Measurements from ENCODE around the gene PGLYRP4. TPM values are rescaled to one million over a fixed set of nuclear protein-coding genes. Genes with fewer than 3 reads are reported as not detected.

PGLYRP4 gene
- total and polyA plus RNA-seq, 2 donors (not counting 1 experiment from before 2014, with no cell fraction given), result not detected

GRCh38 chr1:153309441-153309840 is 39.2 kb downstream of the PGLYRP4 start:
- Histone ChIP-seq H3K79me2 (ENCODE audit: control insufficient read depth, insufficient read depth, low read length) (no peaks in the 10 kb centered on the region), H3K4me1 (ENCODE audit: control insufficient read depth in 2 of 2, insufficient read depth in 2 of 2, low read length in 2 of 2) (no peaks in the 10 kb centered on the region), H3K9ac (ENCODE audit: low read length) (no peak overlapping the region), H3K36me3 (replicated peaks in 1 of 2; ENCODE audit: control extremely low read depth in 1 of 2, control insufficient read depth in 1 of 2, extremely low read depth in 1 of 2, insufficient read depth in 2 of 2, low read length in 1 of 2) (no peaks in the 10 kb centered on the region), H4K20me1 (ENCODE audit: control insufficient read depth, insufficient read depth, low read length, poor library complexity, severe bottlenecking) (no peaks in the 10 kb centered on the region), H3K27ac (ENCODE audit: low read length in 2 of 2) (no peak overlapping the region), H2AFZ (ENCODE audit: insufficient read depth, low read depth, low read length, poor library complexity, severe bottlenecking) (no peak overlapping the region), H3K4me2 (replicated peaks; ENCODE audit: low read depth, low read length, poor library complexity, severe bottlenecking) (no peak overlapping the region), H3K4me3 (ENCODE audit: control extremely low read depth in 1 of 5, extremely low read depth in 1 of 5, insufficient read depth in 1 of 5, low read depth in 2 of 5, low read length in 4 of 5) (no peak overlapping the region), H3K27me3 (replicated peaks in 1 of 4; ENCODE audit: control extremely low read depth in 1 of 4, control insufficient read depth in 3 of 4, insufficient read depth in 4 of 4, low read length in 3 of 4) (peaks cover 0 to 3% (median 0%) of the 10 kb centered on the region in 4 experiments), H3K9me3 (ENCODE audit: control extremely low read depth in 1 of 3, control insufficient read depth in 2 of 3, insufficient read depth in 1 of 3, low read length in 2 of 3) (no peaks in the 10 kb centered on the region)
- Mint-ChIP-seq H3K4me3 (no peak overlapping the region), H3K27me3 (peaks cover 42% of the 10 kb centered on the region), H3K4me1 (no peaks in the 10 kb centered on the region), H3K27ac (no peak overlapping the region), H3K9me3 (ENCODE audit: insufficient read depth) (no peaks in the 10 kb centered on the region)
- DNase-seq (no peak), ATAC-seq (ENCODE audit: low read depth) (no peak)
- 92% methylated on average over 2 of the region's 2 CpGs for WGBS (ENCODE audit: insufficient coverage)
- POLR2A ChIA-PET, result no interaction called here
- TF ChIP-seq, protein P1, sequence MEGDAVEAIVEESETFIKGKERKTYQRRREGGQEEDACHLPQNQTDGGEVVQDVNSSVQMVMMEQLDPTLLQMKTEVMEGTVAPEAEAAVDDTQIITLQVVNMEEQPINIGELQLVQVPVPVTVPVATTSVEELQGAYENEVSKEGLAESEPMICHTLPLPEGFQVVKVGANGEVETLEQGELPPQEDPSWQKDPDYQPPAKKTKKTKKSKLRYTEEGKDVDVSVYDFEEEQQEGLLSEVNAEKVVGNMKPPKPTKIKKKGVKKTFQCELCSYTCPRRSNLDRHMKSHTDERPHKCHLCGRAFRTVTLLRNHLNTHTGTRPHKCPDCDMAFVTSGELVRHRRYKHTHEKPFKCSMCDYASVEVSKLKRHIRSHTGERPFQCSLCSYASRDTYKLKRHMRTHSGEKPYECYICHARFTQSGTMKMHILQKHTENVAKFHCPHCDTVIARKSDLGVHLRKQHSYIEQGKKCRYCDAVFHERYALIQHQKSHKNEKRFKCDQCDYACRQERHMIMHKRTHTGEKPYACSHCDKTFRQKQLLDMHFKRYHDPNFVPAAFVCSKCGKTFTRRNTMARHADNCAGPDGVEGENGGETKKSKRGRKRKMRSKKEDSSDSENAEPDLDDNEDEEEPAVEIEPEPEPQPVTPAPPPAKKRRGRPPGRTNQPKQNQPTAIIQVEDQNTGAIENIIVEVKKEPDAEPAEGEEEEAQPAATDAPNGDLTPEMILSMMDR (IDR thresholded peaks at IDR 0.05), result no peak
- no peak for TF ChIP-seq EZH2 (IDR thresholded peaks at IDR 0.05; ENCODE audit: borderline replicate concordance, insufficient read depth, low read depth, low read length, poor library complexity, severe bottlenecking)
- intact Hi-C loops (cut with micrococcal nuclease), result no loop called here
- CTCF ChIA-PET, result no interaction called here

DNA sequence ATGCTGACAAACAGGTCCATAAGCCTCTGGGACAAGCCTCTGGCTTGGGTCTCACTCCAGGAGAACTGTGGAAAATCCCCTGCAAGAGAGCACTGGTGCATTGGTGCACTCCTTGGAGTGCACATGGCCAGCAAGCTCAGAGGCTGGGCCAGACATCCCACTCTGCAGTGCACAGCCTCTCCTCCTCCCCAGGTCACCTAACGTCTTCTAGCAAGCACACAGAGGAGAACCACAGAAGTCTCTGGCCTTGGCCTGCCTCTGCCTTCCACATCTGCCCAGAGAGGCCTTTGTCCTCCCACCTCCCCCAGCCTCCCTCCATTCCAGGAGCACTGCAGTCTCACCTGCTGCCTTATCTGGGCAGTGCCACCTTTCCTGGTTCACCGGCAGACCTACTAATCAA is 40.1 kb downstream of the PGLYRP4 start:
- no peak for DNase-seq
- Histone ChIP-seq H2AFZ (ENCODE audit: insufficient read depth, low read depth, low read length, poor library complexity, severe bottlenecking) (no peak overlapping the region), H3K9ac (ENCODE audit: low read length) (no peak overlapping the region), H4K20me1 (ENCODE audit: control insufficient read depth, insufficient read depth, low read length, poor library complexity, severe bottlenecking) (no peaks in the 10 kb centered on the region), H3K27me3 (replicated peaks in 1 of 4; ENCODE audit: control extremely low read depth in 1 of 4, control insufficient read depth in 3 of 4, insufficient read depth in 4 of 4, low read length in 3 of 4) (peaks cover 0 to 3% (median 0%) of the 10 kb centered on the region in 4 experiments), H3K36me3 (replicated peaks in 1 of 2; ENCODE audit: control extremely low read depth in 1 of 2, control insufficient read depth in 1 of 2, extremely low read depth in 1 of 2, insufficient read depth in 2 of 2, low read length in 1 of 2) (no peaks in the 10 kb centered on the region), H3K4me3 (ENCODE audit: control extremely low read depth in 1 of 5, extremely low read depth in 1 of 5, insufficient read depth in 1 of 5, low read depth in 2 of 5, low read length in 4 of 5) (no peak overlapping the region), H3K4me1 (ENCODE audit: control insufficient read depth in 2 of 2, insufficient read depth in 2 of 2, low read length in 2 of 2) (no peaks in the 10 kb centered on the region), H3K79me2 (ENCODE audit: control insufficient read depth, insufficient read depth, low read length) (no peaks in the 10 kb centered on the region), H3K9me3 (ENCODE audit: control extremely low read depth in 1 of 3, control insufficient read depth in 2 of 3, insufficient read depth in 1 of 3, low read length in 2 of 3) (no peaks in the 10 kb centered on the region), H3K27ac (ENCODE audit: low read length in 2 of 2) (no peak overlapping the region), H3K4me2 (replicated peaks; ENCODE audit: low read depth, low read length, poor library complexity, severe bottlenecking) (no peak overlapping the region)
- WGBS (ENCODE audit: insufficient coverage), result 100% methylated on average over 2 of the region's 2 CpGs
- Mint-ChIP-seq H3K27me3 (peaks cover 42% of the 10 kb centered on the region), H3K4me3 (no peak overlapping the region), H3K4me1 (no peaks in the 10 kb centered on the region), H3K9me3 (ENCODE audit: insufficient read depth) (no peaks in the 10 kb centered on the region), H3K27ac (no peak overlapping the region)
- TF ChIP-seq EZH2 (IDR thresholded peaks at IDR 0.05; ENCODE audit: borderline replicate concordance, insufficient read depth, low read depth, low read length, poor library complexity, severe bottlenecking), result no peak
- TF ChIP-seq, protein P1 (IDR thresholded peaks at IDR 0.05), result no peak
- CTCF ChIA-PET, result no interaction called here
- POLR2A ChIA-PET, result no interaction called here
- ATAC-seq (ENCODE audit: low read depth), result no peak
- intact Hi-C loops (cut with micrococcal nuclease), result no loop called here

All from B cell (primary cell).